GM06990 (cell line): ENCODE data around the gene PSMD10.

Experiments used
- DNase-seq: peaks from one replicate; pipeline ENCODE4 v3.0.0-alpha.2; 2011; ENCODE audit not compliant: insufficient read length; ENCODE audit errors: extremely low read depth
- H3K27me3 ChIP-seq: replicated peaks from 2 replicates; pipeline ENCODE4 v1.6.0; 2011; ENCODE audit warnings: low read length; ENCODE audit not compliant: control insufficient read depth, insufficient read depth
- H3K36me3 ChIP-seq: 2 replicates; pipeline ENCODE4 v1.5.1; 2011; ENCODE audit warnings: low read length; ENCODE audit not compliant: control insufficient read depth, insufficient read depth
- H3K4me3 ChIP-seq: replicated peaks from 2 replicates; pipeline ENCODE4 v1.5.1; 2011; ENCODE audit warnings: low read depth, mild to moderate bottlenecking, control low read depth, low read length
- CTCF ChIP-seq: IDR thresholded peaks from 2 replicates; pipeline ENCODE4 v1.5.1; 2011; ENCODE audit warnings: low read length, control low read depth, mild to moderate bottlenecking, inconsistent platforms; ENCODE audit not compliant: insufficient read depth, poor library complexity, severe bottlenecking

PSMD10 gene

DNA sequence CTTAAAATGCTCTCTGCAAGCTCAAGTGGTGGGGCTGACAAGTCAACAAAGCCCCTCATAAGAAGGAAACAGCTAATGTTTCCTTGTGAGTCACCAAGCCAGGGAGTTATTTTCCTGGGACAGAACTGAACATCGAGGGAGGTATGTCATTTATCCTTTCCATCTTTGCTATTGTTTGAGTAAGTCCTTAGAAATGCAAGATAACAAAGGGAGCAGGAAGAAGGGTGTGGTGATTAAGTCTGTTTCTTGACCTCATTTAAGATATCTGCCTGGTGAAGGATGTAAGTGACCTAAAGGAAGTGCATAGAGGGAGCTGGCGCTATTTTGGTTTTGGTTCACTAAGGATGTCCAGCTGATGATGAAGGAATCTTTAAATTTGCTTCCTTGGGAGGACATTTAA lies 40.1 kb upstream of the PSMD10 start:
- no peak for DNase-seq
- H3K36me3 ChIP-seq: no peaks in the 10 kb centered on the region
- H3K27me3 ChIP-seq: no peaks in the 10 kb centered on the region
- TF ChIP-seq CTCF: no peak
- H3K4me3 ChIP-seq: no peak overlapping the region

DNA sequence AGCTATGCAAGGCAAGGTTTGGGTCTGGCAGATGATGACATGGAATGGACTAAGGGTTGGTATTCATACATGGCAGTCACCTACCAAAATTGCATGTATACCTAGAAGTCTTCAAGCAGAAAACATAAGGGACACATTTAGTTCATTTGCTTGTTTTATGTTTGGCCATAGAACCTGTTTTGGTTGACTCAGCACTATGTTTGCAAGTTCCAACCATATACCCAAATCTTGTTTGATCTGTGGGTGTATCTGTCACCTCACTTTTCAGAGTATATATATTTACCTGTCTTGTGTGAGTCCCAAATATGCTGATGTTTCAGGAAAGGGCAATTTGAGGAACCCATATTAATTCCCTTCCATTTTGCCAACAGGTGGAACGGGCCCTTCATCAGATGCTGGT lies 39.5 kb upstream of the PSMD10 start:
- no peaks in the 10 kb centered on the region for H3K36me3 ChIP-seq
- no peak overlapping the region for H3K4me3 ChIP-seq
- no peak for DNase-seq
- no peak for TF ChIP-seq CTCF
- H3K27me3 ChIP-seq: no peaks in the 10 kb centered on the region

- H3K36me3 ChIP-seq: no peaks in the 10 kb centered on the region
- no peak overlapping the region for H3K4me3 ChIP-seq
- no peaks in the 10 kb centered on the region for H3K27me3 ChIP-seq
- no peak for TF ChIP-seq CTCF
- DNase-seq: no peak
Measured at GRCh38 chrX:108127152-108127551, 35.8 kb upstream of the PSMD10 start.

- TF ChIP-seq CTCF: no peak
- no peak for DNase-seq
- Histone ChIP-seq H3K36me3 (no peaks in the 10 kb centered on the region), H3K27me3 (no peaks in the 10 kb centered on the region), H3K4me3 (no peak overlapping the region)
Measured at GRCh38 chrX:108126661-108127060, 35.3 kb upstream of the PSMD10 start.

DNA sequence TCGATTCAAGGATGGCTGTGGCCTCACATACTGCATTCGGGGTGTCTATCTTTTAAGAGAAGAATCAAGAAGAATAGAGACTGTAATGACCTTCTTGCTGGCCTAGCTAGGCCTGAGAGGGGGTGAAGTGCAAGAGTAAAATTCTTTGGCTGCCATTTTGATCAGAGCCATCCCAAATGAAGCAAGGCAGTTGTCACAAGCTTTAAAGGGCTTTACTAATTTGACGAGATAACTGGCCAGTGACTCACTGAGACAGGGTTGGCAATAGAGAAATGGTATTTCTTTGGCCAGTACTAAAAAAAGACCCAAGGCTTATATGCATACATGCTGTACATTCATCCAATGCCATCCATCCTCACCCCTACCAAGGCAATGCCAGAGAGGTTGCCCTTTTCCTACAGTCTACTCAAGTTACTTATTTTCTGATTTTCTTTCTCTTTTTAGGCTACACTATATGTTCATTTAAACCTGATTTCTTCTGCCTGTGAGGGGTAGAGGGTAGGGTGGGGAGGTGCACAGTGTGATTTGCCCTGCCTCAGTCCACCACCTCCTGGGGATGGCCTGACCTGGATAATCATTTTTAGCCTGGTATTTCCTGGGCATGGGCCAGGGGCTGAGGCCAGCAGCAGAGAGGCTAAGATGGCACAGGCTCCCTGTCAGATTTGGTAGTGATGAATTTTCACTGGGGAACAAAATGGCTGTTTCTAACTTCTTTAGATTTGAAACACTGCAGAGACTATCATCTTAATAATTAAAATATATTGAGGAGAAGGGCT lies 32.4 kb upstream of the PSMD10 start:
- no peak overlapping the region for H3K4me3 ChIP-seq
- no peak for TF ChIP-seq CTCF
- no peaks in the 10 kb centered on the region for H3K36me3 ChIP-seq
- no peaks in the 10 kb centered on the region for H3K27me3 ChIP-seq
- DNase-seq: no peak

DNA sequence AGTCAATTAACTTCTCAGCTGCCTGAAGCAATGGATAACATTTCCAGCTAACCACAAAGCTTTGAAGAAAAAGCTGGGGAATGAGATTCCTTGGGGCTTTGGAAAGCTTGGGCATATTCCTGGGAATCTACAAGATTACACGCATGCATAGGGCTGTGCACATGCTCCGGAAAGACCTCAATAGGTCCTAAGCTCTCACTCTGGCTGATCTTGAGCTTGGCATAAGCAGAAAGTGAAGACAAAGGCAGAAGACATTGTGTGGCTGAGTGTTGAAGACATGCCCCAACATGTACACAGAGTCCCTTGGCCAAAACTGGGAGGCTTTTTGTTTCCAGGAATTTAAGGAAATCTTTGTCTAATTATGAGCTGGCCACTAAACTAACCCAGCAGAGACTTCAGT lies 31.4 kb upstream of the PSMD10 start:
- Histone ChIP-seq H3K36me3 (no peaks in the 10 kb centered on the region), H3K4me3 (no peak overlapping the region), H3K27me3 (no peaks in the 10 kb centered on the region)
- DNase-seq: no peak
- no peak for TF ChIP-seq CTCF
